K562 (cell line): ENCODE measurements around the gene SLC2A6. TPM values are rescaled to one million over a fixed set of nuclear protein-coding genes. Genes with fewer than 3 reads are reported as not detected.

Experiments used
- ATAC-seq: fragments of 200-7000 bp; cut with Tn5 transposase; 3 replicates; pipeline ENCODE4 v1.9.1; 2020; ENCODE audit warnings: moderate library complexity
- BruUV-seq: library from RNA; stranded (reverse); fragments of 400-500 nt; replicated peaks from 2 replicates; lab custom pipeline; 2021; lab: Mats Ljungman, UMichigan
- CTCF ChIA-PET: fragments of 300-600 bp; formaldehyde crosslinking; extraction: SDS; loops from one replicate; lab custom pipeline; 2021; ENCODE audit warnings: low intra/inter-chr PET ratio; lab: Yijun Ruan, JAX
- POLR2A ChIA-PET: fragments of 300-600, 350-650 bp; sonication (Branson Sonifier 250); formaldehyde crosslinking; extraction: SDS; loops from one replicate; lab custom pipeline; 2021; ENCODE audit warnings: antibody characterized with exemption, inconsistent platforms; lab: Yijun Ruan, JAX
- DNase-seq, 4 experiments: peaks; one replicate each; pipeline versions ENCODE4 v3.0.0 to v3.0.0-alpha.2; 2011 to 2018; ENCODE audit warnings: low spot score in 3 of 4, mixed read lengths in 3 of 4; ENCODE audit errors: extremely low read depth in 1 of 4
- FAIRE-seq: peaks from 2 replicates; lab custom pipeline; 2011; peaks lifted over from hg19 to GRCh38; lab: Jason Lieb, UNC
- H2AFZ ChIP-seq: 2 replicates; pipeline ENCODE4 v1.6.0; 2011; ENCODE audit warnings: low read depth, low read length, control low read depth, inconsistent platforms
- H3K27ac ChIP-seq: fragments of 200-600 bp; 3 replicates; pipeline ENCODE4 v1.8.0; 2011; ENCODE audit warnings: low read depth, mild to moderate bottlenecking, control low read depth, inconsistent platforms, low read length, moderate library complexity, mixed read lengths; ENCODE audit errors: extremely low read depth
- H3K27me3 ChIP-seq, 2 experiments: fragments of 300-600 bp in 1 of 2; 2 replicates in 1 of 2; 3 replicates in 1 of 2; pipeline versions ENCODE4 v1.6.0 to v1.8.0; 2011; ENCODE audit warnings: inconsistent platforms in 2 of 2, low read length in 2 of 2, mild to moderate bottlenecking in 1 of 2, mixed read lengths in 1 of 2, moderate library complexity in 1 of 2; ENCODE audit not compliant: control insufficient read depth in 2 of 2, insufficient read depth in 2 of 2
- H3K36me3 ChIP-seq: fragments of 300-600 bp; 3 replicates; pipeline ENCODE4 v1.8.0; 2011; ENCODE audit warnings: mild to moderate bottlenecking, low read length, inconsistent platforms; ENCODE audit not compliant: control insufficient read depth, insufficient read depth
- H3K4me1 ChIP-seq, 2 experiments: fragments of 200-600 bp in 1 of 2; replicated peaks in 1 of 2; 2 replicates in 1 of 2; 3 replicates in 1 of 2; pipeline versions ENCODE4 v1.5.1 to v1.8.0; 2011; ENCODE audit warnings: inconsistent platforms in 2 of 2, low read length in 2 of 2, mild to moderate bottlenecking in 1 of 2, mixed read lengths in 1 of 2, moderate library complexity in 1 of 2; ENCODE audit not compliant: control insufficient read depth in 2 of 2, insufficient read depth in 2 of 2
- H3K4me2 ChIP-seq: 2 replicates; pipeline ENCODE4 v1.6.1; 2011; ENCODE audit warnings: low read length, control low read depth, inconsistent platforms, mixed read lengths; ENCODE audit not compliant: insufficient read depth
- H3K4me3 ChIP-seq: fragments of 200-600 bp; sonication (generic), shearing (Covaris generic); 2 replicates; pipeline ENCODE4 v1.5.1; 2016; ENCODE audit warnings: control low read depth, inconsistent platforms
- H3K79me2 ChIP-seq: fragments of 200-600 bp; 3 replicates; pipeline ENCODE4 v1.8.0; 2011; ENCODE audit warnings: low read length, inconsistent platforms; ENCODE audit not compliant: control insufficient read depth, insufficient read depth
- H3K9ac ChIP-seq, 2 experiments: 2 replicates each; pipeline versions ENCODE4 v1.6.0 to v1.6.1; 2011; ENCODE audit warnings: low read depth in 2 of 2, low read length in 2 of 2, control low read depth in 1 of 2, inconsistent platforms in 1 of 2, mild to moderate bottlenecking in 1 of 2, mixed read lengths in 1 of 2; ENCODE audit not compliant: insufficient read depth in 1 of 2
- H3K9me1 ChIP-seq: one replicate; pipeline ENCODE4 v1.6.0; 2011; ENCODE audit warnings: inconsistent platforms, mild to moderate bottlenecking, low read length, moderate library complexity; ENCODE audit not compliant: control insufficient read depth, insufficient read depth
- H3K9me3 ChIP-seq: replicated peaks from 2 replicates; pipeline ENCODE4 v1.5.1; 2011; ENCODE audit warnings: low read depth, low read length, inconsistent platforms; ENCODE audit not compliant: control insufficient read depth, insufficient read depth
- H4K20me1 ChIP-seq: replicated peaks from 2 replicates; pipeline ENCODE4 v1.6.1; 2011; ENCODE audit warnings: low read length, inconsistent platforms, mixed read lengths; ENCODE audit not compliant: control insufficient read depth, insufficient read depth
- FOSL1 ChIP-seq: fragments of 200-800 bp; sonication (Bioruptor generic); conservative IDR thresholded peaks from 2 replicates; pipeline ENCODE4 v1.6.1; 2016; ENCODE audit warnings: missing genetic modification characterization, missing compliant biosample characterization
- MCM2 ChIP-seq: fragments of 450-650 bp; IDR thresholded peaks from 2 replicates; pipeline ENCODE4 v1.6.1; 2017; ENCODE audit warnings: low read depth, mild to moderate bottlenecking
- MEF2A ChIP-seq: IDR thresholded peaks from 2 replicates; pipeline ENCODE4 v1.6.1; 2011; ENCODE audit warnings: low read depth, mild to moderate bottlenecking, low read length, moderate library complexity; ENCODE audit not compliant: control insufficient read depth
- NONO ChIP-seq, 2 experiments: fragments of 200-400 bp in 1 of 2; fragments of 450-650 bp in 1 of 2; formaldehyde crosslinking in 1 of 2; IDR thresholded peaks; 2 replicates each; pipeline ENCODE4 v1.6.1; 2017; ENCODE audit warnings: low read depth in 2 of 2, mild to moderate bottlenecking in 2 of 2, moderate library complexity in 2 of 2, low read length in 1 of 2
- SMC3 ChIP-seq: conservative IDR thresholded peaks from 2 replicates; pipeline ENCODE4 v1.6.1; 2011; ENCODE audit warnings: low read depth, low read length, improper control_type of control experiment; ENCODE audit not compliant: insufficient read depth
- ZC3H4 ChIP-seq: sonication (generic); formaldehyde crosslinking; IDR thresholded peaks from 2 replicates; pipeline ENCODE4 v1.9.0; 2021; ENCODE audit warnings: missing genetic modification reagents, borderline replicate concordance
- WGBS: fragments of 100-300 bp; shearing (Covaris generic); methylation state at CpG from one replicate; pipeline ENCODE4 v1.1.6; 2016; ENCODE audit warnings: low coverage, mixed read lengths; ENCODE audit not compliant: insufficient coverage; ENCODE audit errors: missing lambda C conversion rate; 5-methylcytosine and 5-hydroxymethylcytosine counted together
- in situ Hi-C: fragments of 300-500 bp; cut with MboI; formaldehyde crosslinking; loops from 4 replicates; pipeline ENCODE4 v1.15.0; 2018; ENCODE audit warnings: inconsistent platforms, mixed read lengths
- intact Hi-C: fragments of 100-400 bp; cut with micrococcal nuclease; formaldehyde crosslinking; loops from 2 replicates; pipeline ENCODE4 v1.14.2; 2022
- polyA plus RNA-seq, 8 experiments: library from polyadenylated mRNA; depleted of rRNA in 4 of 8; stranded (reverse) in 5 of 8; unstranded in 3 of 8; fragments of >200 nt; fragmentation: Nextera tagmentation in 2 of 8; fragmentation: Illumina TruSeq in 1 of 8; extraction: Ambion mirVana in 2 of 8; extraction: Trizol in 1 of 8; gene quantifications; 2 replicates each; pipeline versions ENCODE4 v1.2.1 to v1.2.3, GENCODE V29; 2011 to 2014; ENCODE audit warnings: inconsistent platforms in 1 of 8, missing spikeins in 1 of 8
- total RNA-seq, 7 experiments: library from RNA; depleted of rRNA in 6 of 7; stranded (reverse); fragments of >200 nt in 6 of 7; fragmentation: Illumina TruSeq in 2 of 7; extraction: Trizol in 2 of 7; gene quantifications; 2 replicates each; pipeline versions ENCODE4 v1.2.1 to v1.2.3, GENCODE V29; 2011 to 2021; ENCODE audit warnings: low replicate concordance in 1 of 7

SLC2A6 gene
- total and polyA plus RNA-seq, 9 of the 15 experiments (the other 6 are each of a cell fraction or from before 2014, with no cell fraction given), result 0.04 to 0.38 (median 0.09) TPM; not detected in 3

GRCh38 chr9:133429214-133429613, 49.7 kb downstream of the SLC2A6 start:
- ChIA-PET POLR2A (no interaction called here), CTCF (interaction anchor here (0.5 kb wide), 1 partner anchor 703 kb away, joined by 3 read pairs; no protein-coding TSS in a partner anchor)
- intact Hi-C loops, result no loop called here
- no TSS peak for BruUV-seq
- H3K4me1 ChIP-seq, result peaks cover 4 to 29% of the 10 kb centered on the region in 2 experiments; a peak in 2 of 5 replicates
- H3K27ac ChIP-seq, result no peak overlapping the region
- no peaks in the 10 kb centered on the region for H4K20me1 ChIP-seq
- ATAC-seq (no peak), DNase-seq (no peak), FAIRE-seq (no peak)
- no peaks in the 10 kb centered on the region for H3K9me1 ChIP-seq
- H3K4me3 ChIP-seq, result no peak overlapping the region
- H3K79me2 ChIP-seq, result no peaks in the 10 kb centered on the region
- no peak overlapping the region; a peak in 1 of 4 replicates for H3K9ac ChIP-seq
- in situ Hi-C loops, result no loop called here
- no peak overlapping the region for H2AFZ ChIP-seq
- 44% methylated on average over 9 of the region's 18 CpGs for WGBS
- H3K4me2 ChIP-seq, result no peak overlapping the region
- no peaks in the 10 kb centered on the region for H3K36me3 ChIP-seq
- H3K9me3 ChIP-seq, result no peaks in the 10 kb centered on the region
- no peak for TF ChIP-seq SMC3
- TF ChIP-seq MCM2, result no peak
- TF ChIP-seq NONO (IDR thresholded peaks at IDR 0.05; ENCODE audit: low read depth in 2 of 2, low read length in 1 of 2), result no peak
- TF ChIP-seq ZC3H4, result no peak
- TF ChIP-seq MEF2A, result no peak
- TF ChIP-seq FOSL1, result no peak
- TF ChIP-seq, all 486 proteins: peak for 0
- H3K27me3 ChIP-seq, result peaks cover 25 to 46% of the 10 kb centered on the region in 2 experiments
